SJSA1 (cell line): ENCODE data around the gene GARS1. TPM values are rescaled to one million over a fixed set of nuclear protein-coding genes. Genes with fewer than 3 reads are reported as not detected.
A peak's percentile ranks its signal among the peaks of the same experiment; 100 is the strongest.

ENCODE experiments used
- DNase-seq, 2 experiments: peaks; one replicate each; pipeline ENCODE4 v3.0.0-alpha.2; 2015 to 2020; ENCODE audit warnings: low spot score in 2 of 2, low read depth in 1 of 2
- H3K27ac ChIP-seq: fragments of 250-450 bp; sonication (Bioruptor Pico); 2 replicates; pipeline ENCODE4 v1.5.1; 2020; ENCODE audit warnings: mild to moderate bottlenecking, moderate library complexity
- H3K27me3 ChIP-seq: fragments of 250-450 bp; sonication (Bioruptor Pico); replicated peaks from 2 replicates; pipeline ENCODE4 v1.5.1; 2020; ENCODE audit warnings: mild to moderate bottlenecking, moderate library complexity
- H3K36me3 ChIP-seq: fragments of 250-450 bp; sonication (Bioruptor Pico); 2 replicates; pipeline ENCODE4 v1.5.1; 2020; ENCODE audit warnings: mild to moderate bottlenecking
- H3K4me1 ChIP-seq: fragments of 250-450 bp; sonication (Bioruptor Pico); replicated peaks from 2 replicates; pipeline ENCODE4 v1.6.1; 2021; ENCODE audit warnings: mild to moderate bottlenecking
- H3K4me3 ChIP-seq: fragments of 250-450 bp; sonication (Bioruptor Pico); 2 replicates; pipeline ENCODE4 v1.5.1; 2020; ENCODE audit warnings: mild to moderate bottlenecking
- H3K9me3 ChIP-seq: fragments of 250-450 bp; sonication (Bioruptor Pico); replicated peaks from 2 replicates; pipeline ENCODE4 v1.5.1; 2020; ENCODE audit warnings: mild to moderate bottlenecking
- total RNA-seq: library from RNA; depleted of rRNA; stranded (reverse); fragments of >200 nt; shearing (Covaris generic); gene quantifications from 2 replicates; pipeline ENCODE4 v1.2.3, GENCODE V29; 2014

Gene GARS1
- total RNA-seq, 1 experiment from 2014 or later = 98.9 TPM

DNA sequence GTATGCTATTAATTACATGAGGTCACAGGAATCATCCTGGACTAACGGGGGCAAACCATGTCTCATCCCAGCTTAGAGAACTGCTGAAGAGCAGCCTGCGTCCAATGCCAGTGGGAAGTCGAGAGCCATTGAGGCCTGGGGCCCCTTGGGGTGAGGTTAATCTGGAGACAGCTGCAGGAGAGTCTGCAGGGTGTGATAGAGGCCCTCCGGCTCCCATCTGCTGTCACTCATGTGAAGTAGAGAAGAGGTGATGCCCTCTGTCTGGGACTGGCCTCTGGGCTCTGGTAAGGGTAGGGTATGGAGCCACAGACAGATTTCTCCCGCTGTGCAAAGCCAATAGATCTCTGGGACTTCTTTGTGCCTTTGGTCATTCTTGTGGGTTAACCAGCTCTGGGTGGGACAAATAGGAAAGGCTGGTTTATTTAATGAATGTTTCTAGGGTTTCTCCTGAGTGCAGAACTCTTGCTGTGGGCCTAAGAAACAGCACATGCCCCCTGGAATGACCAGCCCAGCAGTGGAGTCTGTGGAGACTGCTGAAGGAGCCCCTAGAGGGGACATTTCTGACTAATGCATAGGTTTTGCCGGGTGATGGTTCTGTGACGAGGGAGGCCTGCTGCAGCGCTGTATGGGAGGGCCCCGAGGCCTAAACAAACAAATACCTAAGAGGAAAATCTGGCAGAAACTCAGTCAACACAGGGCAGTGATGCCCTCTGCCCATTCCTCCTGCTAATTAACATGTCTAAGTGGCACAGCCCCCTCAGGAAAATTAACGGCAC, 53.1 kb downstream of the GARS1 start:
- no peaks in the 10 kb centered on the region for H3K9me3 ChIP-seq
- no peak for DNase-seq
- H3K4me3 ChIP-seq = no peak overlapping the region
- H3K36me3 ChIP-seq = 0 out of 2 replicates have a peak, but pooled peaks cover 10% of the 10 kb centered on the region
- H3K27ac ChIP-seq = no peak overlapping the region
- H3K4me1 ChIP-seq = no peaks in the 10 kb centered on the region
- H3K27me3 ChIP-seq = no peaks in the 10 kb centered on the region

DNA sequence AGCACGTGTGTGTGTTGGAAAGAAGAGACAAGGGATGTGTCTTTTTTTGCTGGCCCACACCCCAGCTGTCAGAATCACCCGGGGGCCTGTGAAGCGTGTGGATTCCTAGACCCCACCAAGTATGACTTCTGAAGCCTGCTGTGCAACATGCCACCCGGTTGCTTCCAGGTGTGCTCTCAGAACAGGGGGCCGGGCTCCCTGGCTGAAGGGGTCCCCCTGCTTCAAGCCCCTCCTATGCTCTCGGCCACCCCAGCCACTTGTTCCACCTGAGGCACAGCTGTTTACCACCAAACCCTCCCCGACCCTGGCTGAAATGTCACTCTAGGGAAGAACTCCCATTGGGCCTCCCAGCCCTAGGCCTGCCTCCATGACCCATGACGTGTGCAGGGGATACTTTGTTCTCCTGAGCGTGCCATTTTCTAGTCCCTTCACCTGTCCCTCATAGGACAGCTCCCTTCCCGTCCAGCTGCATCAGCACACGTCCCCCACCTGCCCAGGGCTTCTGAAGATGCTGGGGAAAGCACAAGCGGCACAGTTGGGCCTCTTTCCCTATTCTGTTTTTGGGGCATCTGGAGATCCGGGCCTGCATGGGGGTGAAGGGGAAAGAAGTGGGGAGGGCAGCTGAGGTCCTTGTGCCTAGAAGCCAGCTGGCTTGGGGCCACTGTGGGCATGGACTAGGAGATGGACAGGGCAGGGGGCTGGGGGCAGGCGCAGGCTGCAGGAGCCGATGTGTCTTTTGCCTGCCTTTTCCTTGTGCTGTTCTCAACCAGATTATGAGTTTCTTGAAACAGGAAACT, 54.3 kb downstream of the GARS1 start:
- no peaks in the 10 kb centered on the region for H3K9me3 ChIP-seq
- no peaks in the 10 kb centered on the region for H3K4me1 ChIP-seq
- no peak overlapping the region for H3K27ac ChIP-seq
- H3K4me3 ChIP-seq = no peak overlapping the region
- 0 out of 2 replicates have a peak, but pooled peaks cover 7% of the 10 kb centered on the region for H3K36me3 ChIP-seq
- no peak for DNase-seq
- no peaks in the 10 kb centered on the region for H3K27me3 ChIP-seq

DNA sequence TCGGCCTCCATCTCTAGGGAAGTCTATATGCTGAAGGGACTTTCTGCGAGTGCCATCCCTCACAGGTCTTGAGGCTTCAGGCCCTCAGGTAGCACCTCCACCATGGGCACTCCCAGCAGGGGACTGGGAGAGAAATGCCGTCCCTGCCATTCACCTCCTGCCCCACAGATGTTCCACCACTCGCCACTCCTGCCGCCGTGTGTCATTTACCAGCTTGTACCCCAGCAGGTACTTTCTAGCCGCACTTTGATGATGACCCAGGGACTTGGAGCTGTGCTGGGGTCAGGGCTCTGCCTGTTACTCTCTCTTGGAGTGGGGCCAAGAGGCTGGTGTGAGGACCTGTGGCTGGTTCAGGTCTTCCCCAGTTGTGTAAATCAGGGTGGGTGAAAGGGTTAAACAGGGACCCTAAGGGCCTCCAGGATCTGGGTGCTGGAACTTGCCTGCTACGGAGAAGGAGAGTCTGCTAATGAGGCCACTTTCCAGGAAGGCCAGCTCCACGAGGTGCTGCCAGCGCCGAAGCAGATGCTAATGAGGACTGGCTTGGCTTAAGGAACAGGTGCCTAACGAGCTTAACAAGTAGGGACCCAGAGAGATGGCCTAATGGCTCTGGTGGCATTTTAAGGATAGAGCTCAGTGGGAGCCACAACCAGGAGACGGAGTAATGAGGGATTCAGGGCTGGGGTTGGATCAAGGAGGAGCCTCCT, 55.2 kb downstream of the GARS1 start:
- Histone ChIP-seq H3K27ac (no peak overlapping the region), H3K27me3 (no peaks in the 10 kb centered on the region), H3K9me3 (no peaks in the 10 kb centered on the region), H3K36me3 (0 out of 2 replicates have a peak, but pooled peaks cover 7% of the 10 kb centered on the region), H3K4me1 (no peaks in the 10 kb centered on the region), H3K4me3 (no peak overlapping the region)
- no peak for DNase-seq

DNA sequence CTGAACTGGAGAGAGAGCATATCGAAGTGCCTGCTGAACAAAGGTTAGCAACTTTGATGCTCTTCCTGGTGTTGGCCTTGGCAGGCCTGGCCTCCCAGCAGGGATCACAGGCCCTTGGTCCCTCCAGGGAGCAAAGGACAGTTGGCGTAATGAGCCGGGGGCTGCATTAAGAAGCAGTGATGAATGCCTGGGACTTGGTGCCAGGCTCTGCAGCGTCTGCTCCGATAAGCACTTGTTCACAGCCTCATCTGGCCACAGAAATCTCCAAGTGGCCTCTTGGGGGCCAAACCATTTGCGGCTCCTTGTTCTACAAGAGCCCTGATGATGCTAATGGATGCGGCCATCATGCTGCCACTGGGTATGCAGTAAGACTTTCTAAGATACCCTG, 55.7 kb downstream of the GARS1 start:
- DNase-seq = peak in 1 of 2 experiments; percentile 34
- H3K9me3 ChIP-seq = no peaks in the 10 kb centered on the region

DNA sequence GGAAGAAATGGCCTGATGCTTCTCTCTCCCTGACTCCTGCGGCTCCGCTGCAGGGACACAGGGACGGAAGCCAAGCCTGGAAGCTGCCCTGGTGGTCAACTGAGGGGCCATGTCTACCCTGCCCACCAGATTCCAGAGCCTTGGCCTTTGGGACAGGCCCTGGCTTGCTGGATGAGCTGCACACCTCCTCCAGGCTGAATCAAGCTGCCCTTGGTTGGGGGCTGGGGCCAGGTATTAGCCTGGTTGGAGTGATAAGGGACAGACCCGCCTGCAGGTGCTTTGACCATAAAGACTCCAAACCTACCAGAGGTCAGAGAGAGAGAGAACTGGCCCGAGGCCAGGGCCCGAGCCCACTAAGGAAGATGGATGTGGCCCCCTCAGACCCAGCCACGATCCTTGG, 57.5 kb downstream of the GARS1 start:
- Histone ChIP-seq H3K36me3 (no peaks in the 10 kb centered on the region), H3K9me3 (no peaks in the 10 kb centered on the region), H3K27ac (no peak overlapping the region), H3K4me1 (no peaks in the 10 kb centered on the region), H3K4me3 (no peak overlapping the region), H3K27me3 (no peaks in the 10 kb centered on the region)
- DNase-seq = peak in 1 of 2 experiments; percentile 35

More for the DNA sequence above, 55.7 kb downstream of the GARS1 start:
- 0 out of 2 replicates have a peak, but pooled peaks cover 2% of the 10 kb centered on the region for H3K36me3 ChIP-seq
- H3K27ac ChIP-seq = no peak overlapping the region
- H3K27me3 ChIP-seq = no peaks in the 10 kb centered on the region
- H3K4me3 ChIP-seq = no peak overlapping the region
- no peaks in the 10 kb centered on the region for H3K4me1 ChIP-seq

DNA sequence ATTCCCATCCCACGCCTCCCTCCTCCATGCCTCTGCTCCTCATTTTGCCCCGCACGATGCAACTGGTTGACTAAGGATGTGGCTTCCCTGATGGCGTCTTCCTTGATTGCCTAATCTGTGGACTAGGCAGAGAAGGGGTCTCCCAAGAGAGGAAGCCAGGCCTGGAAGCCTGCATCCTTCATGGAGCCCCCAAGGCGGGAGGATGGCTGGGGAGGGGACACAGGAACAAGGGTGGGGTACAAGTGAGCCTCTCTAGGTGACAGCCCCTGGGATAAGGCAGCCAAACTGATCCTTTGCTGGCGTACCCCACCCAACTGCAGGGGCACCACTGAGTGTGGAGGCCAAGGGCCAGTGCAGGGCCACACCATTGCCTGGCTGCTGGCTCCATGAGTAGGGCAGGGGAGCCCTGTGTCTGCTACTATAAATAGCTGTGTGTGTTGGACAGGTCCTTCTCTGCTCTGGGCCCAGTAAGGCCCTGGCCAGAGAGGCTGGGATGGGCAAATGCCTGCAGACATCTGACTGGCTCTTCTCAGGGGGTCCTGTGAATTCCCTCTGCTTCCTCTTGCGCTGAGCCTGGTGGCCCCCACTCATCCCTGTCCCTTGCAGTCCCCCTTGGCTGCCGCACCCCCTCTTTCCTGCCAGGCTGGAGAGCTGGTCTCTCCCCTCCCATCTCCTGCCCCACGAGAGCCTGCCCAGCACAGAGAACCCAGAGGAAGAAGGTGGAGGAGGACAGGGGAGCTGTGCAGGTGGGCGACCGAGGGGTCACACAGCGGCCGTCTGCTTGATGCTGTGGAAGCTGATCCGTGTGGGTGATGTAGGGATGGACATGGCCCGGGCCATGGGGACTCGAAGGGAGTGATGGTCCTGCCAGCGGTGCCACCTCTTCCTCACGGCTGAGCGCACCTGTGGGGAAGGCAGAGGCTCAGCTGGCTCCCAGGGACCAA, 58.3 kb downstream of the GARS1 start:
- Histone ChIP-seq H3K36me3 (no peaks in the 10 kb centered on the region), H3K4me3 (no peak overlapping the region), H3K27ac (no peak overlapping the region), H3K9me3 (no peaks in the 10 kb centered on the region), H3K27me3 (no peaks in the 10 kb centered on the region), H3K4me1 (no peaks in the 10 kb centered on the region)
- peak in 1 of 2 experiments; percentile 36 for DNase-seq

DNA sequence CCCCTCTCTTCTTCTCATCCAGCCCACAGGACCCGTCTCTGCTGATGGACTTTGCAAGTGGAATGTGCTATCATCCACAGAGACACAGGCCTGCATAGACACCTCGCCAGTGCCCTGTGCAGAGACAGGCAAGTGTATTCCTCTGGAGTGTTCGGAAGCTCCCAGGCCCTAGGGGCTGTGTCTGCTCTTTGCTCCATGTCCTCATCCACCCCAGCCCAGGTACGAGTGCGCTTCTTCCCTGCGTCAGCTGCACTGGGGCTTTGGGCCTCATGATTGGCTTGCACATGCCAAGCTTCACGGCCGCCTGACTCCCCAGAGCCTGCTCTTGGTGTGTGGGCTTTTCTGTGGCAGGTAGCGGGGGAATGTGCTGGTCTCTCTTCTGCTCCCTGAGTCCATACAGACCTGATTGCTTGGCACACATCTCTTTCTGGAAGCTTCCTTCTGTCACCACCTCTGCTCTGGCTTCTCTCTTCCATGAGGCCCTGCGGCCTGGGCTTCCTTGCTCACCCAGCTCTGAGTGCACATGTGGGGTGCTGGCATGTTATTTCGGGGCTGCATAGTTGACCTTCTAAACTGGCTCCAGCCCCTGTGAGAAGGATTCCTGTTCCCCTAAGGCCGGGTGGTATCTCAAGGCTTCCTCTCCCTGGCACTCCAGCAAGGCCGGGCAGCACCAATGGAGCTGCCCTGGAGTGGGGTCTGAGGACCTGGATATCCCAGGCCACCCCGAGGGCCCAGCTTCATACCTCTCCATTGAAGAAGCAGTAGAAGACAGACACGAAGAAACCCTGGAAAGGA, 59.8 kb downstream of the GARS1 start:
- H3K9me3 ChIP-seq = no peaks in the 10 kb centered on the region
- H3K36me3 ChIP-seq = no peaks in the 10 kb centered on the region
- no peaks in the 10 kb centered on the region for H3K4me1 ChIP-seq
- no peaks in the 10 kb centered on the region; the same call in 1 of the 2 replicates for H3K27me3 ChIP-seq
- no peak overlapping the region for H3K27ac ChIP-seq
- H3K4me3 ChIP-seq = no peak overlapping the region
- DNase-seq = no peak

DNA sequence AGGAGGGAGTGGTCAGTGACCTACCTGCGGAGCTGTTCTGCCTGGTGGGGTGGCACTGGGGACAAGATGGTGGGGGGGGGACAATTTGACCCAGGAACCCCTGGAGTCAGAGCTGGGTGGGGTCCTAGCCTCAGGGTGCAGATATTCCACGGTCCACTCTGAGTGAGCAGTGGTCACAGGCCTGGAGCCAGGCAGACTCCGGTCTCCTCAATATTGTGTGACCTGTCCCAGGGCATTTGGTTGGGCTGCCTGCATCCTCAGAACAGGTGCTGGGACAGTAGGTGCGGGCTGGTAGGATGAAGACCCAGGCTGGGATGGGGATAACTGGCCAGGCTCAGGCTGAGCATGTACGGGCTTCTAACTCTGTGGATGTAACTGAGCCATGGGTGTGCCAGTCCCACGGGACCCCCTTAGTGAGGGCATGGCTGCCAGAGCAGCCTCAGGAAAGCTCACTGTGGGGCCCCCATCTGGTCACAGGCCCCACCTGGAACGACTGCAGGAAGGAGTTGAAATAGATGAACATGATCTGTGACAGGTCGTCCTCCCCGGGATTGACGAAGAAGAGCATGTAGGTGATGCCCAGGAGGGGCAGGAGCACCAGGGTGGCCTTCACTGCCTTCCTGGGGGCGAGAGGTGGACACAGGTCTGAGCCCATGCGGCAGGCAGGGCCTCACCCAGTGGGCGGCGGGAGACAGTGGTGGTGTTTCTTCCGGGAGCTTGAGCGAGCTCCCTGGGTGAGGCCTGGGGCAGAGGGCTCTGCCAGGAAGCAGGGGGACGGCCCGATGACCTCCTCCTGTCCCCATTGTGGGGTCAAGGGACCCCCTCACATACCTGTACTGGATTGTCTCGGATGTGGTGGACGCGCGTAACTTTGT, 60.7 kb downstream of the GARS1 start:
- Histone ChIP-seq H3K4me3 (no peak overlapping the region), H3K27ac (no peak overlapping the region), H3K27me3 (no peaks in the 10 kb centered on the region; the same call in 1 of the 2 replicates), H3K4me1 (no peaks in the 10 kb centered on the region), H3K9me3 (no peaks in the 10 kb centered on the region), H3K36me3 (no peaks in the 10 kb centered on the region)
- no peak for DNase-seq

DNA sequence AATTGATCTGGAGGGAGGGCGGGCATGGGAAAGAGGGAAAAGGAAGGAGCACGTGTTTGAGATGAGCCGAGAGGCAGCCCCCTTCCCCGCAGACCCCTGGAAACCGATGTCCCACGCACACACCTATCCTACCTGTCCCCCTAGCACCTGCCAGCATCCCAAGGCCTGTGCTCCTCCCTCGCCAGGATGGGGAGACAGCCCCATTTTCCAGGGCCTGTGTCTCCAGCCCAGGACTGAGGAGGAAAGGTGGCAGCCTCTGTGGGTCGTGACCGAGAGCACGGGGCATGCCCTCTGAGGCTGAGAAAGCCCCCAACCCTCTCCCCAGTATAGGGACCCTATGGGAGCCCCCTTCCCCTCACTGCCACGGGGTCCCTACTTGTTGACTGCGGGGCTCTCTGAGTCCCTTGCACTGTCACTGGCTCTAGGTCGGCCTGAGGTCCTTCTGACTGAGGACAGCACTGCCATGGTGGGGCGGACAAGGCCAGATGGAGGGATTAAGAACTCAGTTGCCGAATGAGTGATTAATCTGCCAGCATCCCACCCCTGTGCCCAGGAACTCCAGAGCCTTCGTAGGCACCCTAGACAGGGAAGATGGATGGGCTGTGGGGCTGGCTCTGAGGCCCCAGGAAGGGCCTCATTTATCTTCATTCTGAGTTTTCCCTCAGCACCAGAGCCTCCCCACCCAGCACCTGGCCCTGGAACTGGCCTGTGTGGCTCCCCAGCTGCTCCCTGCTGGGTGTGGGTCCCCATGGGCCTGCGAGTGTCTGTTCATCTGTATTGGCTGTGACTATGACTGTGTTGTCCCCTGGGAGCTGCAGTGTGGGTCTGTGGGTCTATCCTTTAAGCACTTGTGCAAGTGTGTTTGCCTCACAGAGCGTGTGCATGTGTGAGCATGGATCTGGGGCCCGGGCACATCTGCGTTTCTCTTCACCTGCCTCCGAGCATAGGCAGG, 61.6 kb downstream of the GARS1 start:
- H3K27me3 ChIP-seq = no peaks in the 10 kb centered on the region; the same call in 1 of the 2 replicates
- H3K9me3 ChIP-seq = no peaks in the 10 kb centered on the region
- no peaks in the 10 kb centered on the region for H3K4me1 ChIP-seq
- H3K4me3 ChIP-seq = no peak overlapping the region
- DNase-seq = no peak
- no peak overlapping the region for H3K27ac ChIP-seq
- no peaks in the 10 kb centered on the region for H3K36me3 ChIP-seq

DNA sequence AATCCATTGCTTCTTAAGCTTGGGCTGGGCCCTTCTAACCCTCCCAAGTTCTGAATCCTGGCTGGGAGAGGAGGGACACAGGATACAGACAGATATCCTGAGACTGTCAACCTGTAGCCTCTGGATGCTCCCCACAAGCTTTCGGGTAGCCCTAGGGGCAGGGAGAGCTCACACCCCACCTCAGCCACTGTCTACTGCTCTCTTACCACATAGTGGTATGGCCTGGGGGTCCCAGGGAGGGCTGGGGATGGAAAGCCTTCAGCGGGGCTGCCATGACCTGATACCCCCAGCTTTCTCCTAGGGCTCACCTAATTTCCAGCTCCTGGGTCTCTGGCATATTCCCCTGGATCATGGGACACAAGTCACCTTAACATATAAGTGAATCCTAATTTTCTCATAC, 62.5 kb downstream of the GARS1 start:
- Histone ChIP-seq H3K9me3 (no peaks in the 10 kb centered on the region), H3K4me1 (no peaks in the 10 kb centered on the region), H3K27ac (no peak overlapping the region), H3K36me3 (no peaks in the 10 kb centered on the region), H3K4me3 (no peak overlapping the region), H3K27me3 (no peaks in the 10 kb centered on the region; the same call in 1 of the 2 replicates)
- DNase-seq = no peak
